Activated CD4-positive, alpha-beta T cell treated with anti-CD3 and anti-CD28 coated beads, Interleukin-2, amount 10 ng/mL, durations not matched to agents 24 days and 14 days (primary cell): ENCODE data around the gene CMTM8. TPM values are rescaled to one million over a fixed set of nuclear protein-coding genes. Genes with fewer than 3 reads are reported as not detected.
A peak's percentile ranks its signal among the peaks of the same experiment; 100 is the strongest.

Source experiments
- DNase-seq: peaks from one replicate; pipeline ENCODE4 v3.0.0; 2022
- H3K27ac Mint-ChIP-seq: one replicate; pipeline ENCODE4 v1.8.0; 2022; ENCODE audit warnings: mild to moderate bottlenecking, mixed read lengths
- H3K27me3 Mint-ChIP-seq: one replicate; pipeline ENCODE4 v1.8.0; 2022; ENCODE audit warnings: mixed read lengths
- H3K36me3 Mint-ChIP-seq: one replicate; pipeline ENCODE4 v1.8.0; 2022; ENCODE audit warnings: low read depth, mild to moderate bottlenecking, mixed read lengths
- H3K4me1 Mint-ChIP-seq: one replicate; pipeline ENCODE4 v1.8.0; 2021; ENCODE audit warnings: mixed read lengths
- H3K4me3 Mint-ChIP-seq: one replicate; pipeline ENCODE4 v1.8.0; 2022; ENCODE audit warnings: mild to moderate bottlenecking, moderate library complexity, mixed read lengths
- H3K9me3 Mint-ChIP-seq: one replicate; pipeline ENCODE4 v1.8.0; 2021; ENCODE audit warnings: mixed read lengths
- intact Hi-C: fragments of 100-400 bp; cut with micrococcal nuclease; formaldehyde crosslinking; loops from one replicate; pipeline ENCODE4 v1.15.1; 2023
- total RNA-seq: library from RNA; stranded (reverse); gene quantifications from 2 replicates; pipeline ENCODE4 v1.2.3, GENCODE V29; 2022

Gene CMTM8
- total RNA-seq, 1 donor from 2014 or later: 4.8 TPM

- H3K27ac Mint-ChIP-seq: no peak overlapping the region
- H3K4me3 Mint-ChIP-seq: no peak overlapping the region
- H3K27me3 Mint-ChIP-seq: no peaks in the 10 kb centered on the region
- H3K4me1 Mint-ChIP-seq: peaks cover 45% of the 10 kb centered on the region
- no peak for DNase-seq
- peaks cover 5% of the 10 kb centered on the region for H3K9me3 Mint-ChIP-seq
- peaks cover 8% of the 10 kb centered on the region for H3K36me3 Mint-ChIP-seq
- intact Hi-C loops: no loop called here
Measured at GRCh38 chr3:32310918-32311839, 72.7 kb downstream of the CMTM8 start.

DNA sequence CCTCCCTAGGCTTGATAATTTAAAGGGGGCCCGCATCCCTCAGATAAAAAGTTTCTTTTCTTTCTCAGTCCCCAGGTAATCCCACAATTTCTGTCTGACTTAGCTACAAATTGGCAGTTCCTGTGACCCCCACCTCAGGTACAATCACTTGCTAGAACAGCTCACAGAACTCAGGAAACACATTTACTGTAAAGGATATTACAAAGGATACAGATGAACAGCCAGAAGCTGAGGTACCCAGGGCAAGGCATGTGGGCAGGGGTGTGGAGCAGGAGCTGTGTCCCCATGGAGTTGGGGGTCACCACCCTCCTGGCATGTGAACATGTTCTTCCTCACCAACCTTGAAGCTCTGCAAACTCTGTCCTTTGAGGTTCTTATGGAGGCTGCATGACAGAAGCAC is 73.8 kb downstream of the CMTM8 start:
- no peak for DNase-seq
- H3K27me3 Mint-ChIP-seq: no peaks in the 10 kb centered on the region
- H3K36me3 Mint-ChIP-seq: peaks cover 4% of the 10 kb centered on the region
- H3K4me1 Mint-ChIP-seq: peaks cover 45% of the 10 kb centered on the region
- H3K9me3 Mint-ChIP-seq: peaks cover 3% of the 10 kb centered on the region
- intact Hi-C loops: no loop called here
- H3K27ac Mint-ChIP-seq: no peak overlapping the region
- no peak overlapping the region for H3K4me3 Mint-ChIP-seq

GRCh38 chr3:32313169-32313568 is 74.7 kb downstream of the CMTM8 start:
- Mint-ChIP-seq H3K36me3 (peaks cover 3% of the 10 kb centered on the region), H3K9me3 (no peaks in the 10 kb centered on the region), H3K27ac (no peak overlapping the region), H3K4me3 (no peak overlapping the region), H3K4me1 (peaks cover 38% of the 10 kb centered on the region), H3K27me3 (no peaks in the 10 kb centered on the region)
- no peak for DNase-seq
- intact Hi-C loops: no loop called here

DNA sequence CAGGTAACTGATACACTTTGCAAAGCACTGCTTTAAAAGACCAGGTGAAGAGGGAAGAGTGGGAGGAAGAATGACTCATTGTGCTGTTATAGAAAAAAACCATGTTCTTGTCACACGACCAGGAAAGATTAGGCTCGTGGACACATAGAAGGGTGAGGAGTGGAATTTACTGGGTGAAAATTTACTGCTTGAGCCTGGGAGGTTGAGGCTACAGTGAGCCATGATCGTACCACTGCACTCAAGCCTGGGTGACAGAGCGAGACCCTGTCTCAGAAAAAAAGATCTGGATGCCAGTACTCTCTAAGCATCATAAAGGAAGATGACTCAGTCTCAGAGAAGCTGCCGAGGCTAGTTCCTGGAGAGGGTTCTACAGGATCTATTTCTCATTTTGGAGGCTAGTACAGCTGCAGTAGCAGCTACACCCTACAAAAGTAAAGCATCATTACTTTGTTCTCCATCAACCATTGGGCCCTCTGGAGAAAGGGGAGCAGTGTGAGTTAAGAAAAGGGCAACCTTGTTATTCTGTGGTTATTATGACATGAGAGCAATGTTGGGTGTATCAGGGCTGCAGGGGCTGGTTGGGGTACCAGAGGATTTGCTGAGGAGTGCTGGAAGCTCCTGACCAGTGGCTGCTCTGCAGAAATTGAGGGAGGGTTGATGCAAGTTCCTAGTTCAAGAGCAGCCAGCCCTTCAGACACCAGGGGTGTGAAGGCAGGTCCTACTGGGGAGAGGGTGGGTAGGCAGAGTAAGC is 75.4 kb downstream of the CMTM8 start:
- intact Hi-C loops: loop anchor here (1.0 kb wide), 2 partner anchors 11 to 18 kb away; no protein-coding TSS in a partner anchor

DNA sequence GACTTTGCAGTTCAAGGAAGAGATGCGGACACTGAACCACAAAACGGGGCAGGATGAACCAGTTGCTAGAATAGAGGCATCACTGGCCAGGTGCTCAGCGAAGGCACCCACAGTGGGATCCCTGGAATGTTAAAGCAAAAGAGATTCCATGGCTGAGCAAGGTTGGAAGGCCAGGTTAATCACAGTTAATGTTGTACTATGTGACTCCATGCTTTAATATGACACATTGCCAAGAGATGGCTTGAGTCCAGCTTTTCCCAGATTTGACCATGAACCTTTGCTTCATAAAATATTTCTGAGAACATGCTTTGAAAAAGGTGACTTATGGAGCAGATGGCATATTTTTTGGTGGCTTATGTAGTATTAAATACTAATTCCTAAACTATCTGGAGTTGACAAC is 77.0 kb downstream of the CMTM8 start:
- no peaks in the 10 kb centered on the region for H3K27me3 Mint-ChIP-seq
- intact Hi-C loops: no loop called here
- no peaks in the 10 kb centered on the region for H3K9me3 Mint-ChIP-seq

More for the DNA sequence above, 75.4 kb downstream of the CMTM8 start:
- Mint-ChIP-seq H3K4me1 (peaks cover 35% of the 10 kb centered on the region), H3K27me3 (no peaks in the 10 kb centered on the region), H3K36me3 (peaks cover 3% of the 10 kb centered on the region), H3K4me3 (peak overlapping the region; percentile 52), H3K27ac (peak overlapping the region; percentile 73), H3K9me3 (no peaks in the 10 kb centered on the region)
- peak; percentile 76 for DNase-seq

DNA sequence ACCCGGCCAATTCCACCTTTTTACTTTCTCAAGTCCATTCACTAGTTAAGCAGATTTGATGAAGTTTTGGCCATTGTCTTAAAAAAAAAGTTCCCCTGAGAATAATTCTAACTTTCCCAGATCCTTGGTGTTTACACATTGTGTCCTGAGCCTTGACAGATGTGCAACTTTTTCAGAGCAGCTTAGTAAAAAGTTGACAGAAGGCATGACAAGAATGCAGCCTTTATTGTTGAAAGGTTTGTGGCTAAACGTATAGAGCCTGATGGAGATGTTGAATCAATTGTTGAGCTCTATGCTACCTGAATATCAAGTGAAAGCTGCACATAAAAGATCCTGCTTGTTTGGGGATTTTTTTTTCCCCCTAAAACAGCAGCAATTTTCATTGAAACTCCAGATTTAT is 77.8 kb downstream of the CMTM8 start:
- Mint-ChIP-seq H3K27me3 (no peaks in the 10 kb centered on the region), H3K9me3 (no peaks in the 10 kb centered on the region), H3K4me1 (peaks cover 37% of the 10 kb centered on the region), H3K36me3 (peaks cover 3% of the 10 kb centered on the region), H3K27ac (no peak overlapping the region), H3K4me3 (no peak overlapping the region)
- DNase-seq: no peak
- intact Hi-C loops: no loop called here

More for the DNA sequence above, 77.0 kb downstream of the CMTM8 start:
- Mint-ChIP-seq H3K4me1 (peaks cover 32% of the 10 kb centered on the region), H3K27ac (no peak overlapping the region), H3K36me3 (peaks cover 3% of the 10 kb centered on the region), H3K4me3 (no peak overlapping the region)
- no peak for DNase-seq

DNA sequence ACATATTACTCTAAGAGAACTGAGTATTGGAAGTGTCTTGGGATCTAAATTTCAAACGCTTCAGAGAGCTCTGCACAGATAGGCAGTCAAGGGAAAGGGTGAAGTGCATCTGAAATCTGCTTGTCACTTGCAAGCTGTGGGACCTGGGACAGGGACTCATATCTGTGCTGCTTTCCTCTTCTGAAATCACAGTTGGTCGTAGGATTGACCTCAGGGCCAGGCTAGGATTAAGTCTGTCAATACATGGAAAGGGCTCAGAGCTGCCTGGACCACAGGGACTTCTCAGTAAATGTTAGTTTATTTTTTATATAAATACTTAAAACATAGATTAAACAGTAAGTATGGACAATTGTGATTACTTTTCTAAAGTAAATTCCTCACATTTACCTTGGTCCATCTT is 78.5 kb downstream of the CMTM8 start:
- Mint-ChIP-seq H3K4me3 (no peak overlapping the region), H3K27ac (no peak overlapping the region), H3K4me1 (peaks cover 31% of the 10 kb centered on the region), H3K36me3 (peaks cover 3% of the 10 kb centered on the region), H3K9me3 (no peaks in the 10 kb centered on the region), H3K27me3 (no peaks in the 10 kb centered on the region)
- intact Hi-C loops: no loop called here
- DNase-seq: no peak

DNA sequence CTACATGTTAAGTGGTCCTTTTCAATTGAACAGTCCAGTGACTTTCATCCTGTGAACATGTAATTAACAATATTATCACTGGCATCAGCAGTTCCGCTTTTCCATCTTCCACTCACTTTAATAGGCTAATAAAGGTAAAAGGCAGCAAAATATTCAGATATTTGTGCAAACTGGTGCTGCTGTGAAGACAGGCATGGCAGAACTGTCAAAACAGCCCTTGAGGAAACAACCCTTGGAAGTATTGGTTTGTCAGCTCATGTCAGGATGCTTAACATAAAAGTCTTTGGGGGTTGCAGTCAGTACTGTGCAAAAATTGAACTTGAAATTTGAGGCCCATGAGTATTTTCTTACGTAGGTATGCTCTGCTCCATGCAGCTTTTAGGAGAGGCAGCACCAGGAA is 81.1 kb downstream of the CMTM8 start:
- H3K9me3 Mint-ChIP-seq: no peaks in the 10 kb centered on the region
- no peak overlapping the region for H3K27ac Mint-ChIP-seq
- H3K4me1 Mint-ChIP-seq: peaks cover 12% of the 10 kb centered on the region
- intact Hi-C loops: no loop called here
- no peak overlapping the region for H3K4me3 Mint-ChIP-seq
- H3K36me3 Mint-ChIP-seq: no peaks in the 10 kb centered on the region
- DNase-seq: no peak
- no peaks in the 10 kb centered on the region for H3K27me3 Mint-ChIP-seq

GRCh38 chr3:32320080-32320479 is 81.6 kb downstream of the CMTM8 start:
- DNase-seq: no peak
- Mint-ChIP-seq H3K36me3 (no peaks in the 10 kb centered on the region), H3K9me3 (no peaks in the 10 kb centered on the region), H3K27ac (no peak overlapping the region), H3K27me3 (no peaks in the 10 kb centered on the region), H3K4me3 (no peak overlapping the region), H3K4me1 (peaks cover 11% of the 10 kb centered on the region)
- intact Hi-C loops: no loop called here

DNA sequence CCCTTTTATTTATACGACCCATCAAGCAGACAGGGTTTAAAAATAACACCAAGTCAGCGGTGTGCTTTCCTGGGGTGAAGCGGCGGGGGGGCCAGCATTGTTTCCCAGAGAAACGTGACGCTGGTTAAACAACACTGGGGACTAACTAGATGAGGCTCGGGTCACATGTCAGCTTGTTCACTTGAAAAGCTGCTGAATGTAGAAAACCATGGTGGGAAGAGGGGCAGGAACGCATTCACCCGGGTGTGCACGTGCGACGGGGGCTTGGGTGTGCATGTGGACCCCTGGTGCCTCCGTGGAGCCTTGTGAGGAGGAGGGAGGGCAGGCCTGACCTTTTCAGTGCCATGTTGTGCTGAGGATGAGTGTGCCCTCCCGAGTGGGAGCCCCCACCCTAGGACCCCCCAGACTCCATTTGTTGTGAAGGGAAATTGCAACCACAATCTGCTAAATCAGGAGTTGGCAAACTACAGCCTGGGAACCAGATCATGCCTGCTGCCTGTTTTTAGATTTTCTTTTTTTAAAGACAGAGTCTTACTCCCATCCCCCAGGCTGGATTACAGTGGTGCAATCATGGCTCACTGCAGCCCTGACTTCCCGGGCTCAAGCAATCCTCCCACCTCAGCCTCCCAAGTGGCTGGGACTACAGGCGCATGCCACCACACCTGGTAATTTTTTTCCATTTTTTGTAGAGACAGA is 82.8 kb downstream of the CMTM8 start:
- Mint-ChIP-seq H3K9me3 (no peaks in the 10 kb centered on the region), H3K27me3 (no peaks in the 10 kb centered on the region), H3K27ac (no peak overlapping the region), H3K4me1 (peaks cover 9% of the 10 kb centered on the region), H3K4me3 (no peak overlapping the region), H3K36me3 (no peaks in the 10 kb centered on the region)
- intact Hi-C loops: no loop called here
- DNase-seq: no peak

DNA sequence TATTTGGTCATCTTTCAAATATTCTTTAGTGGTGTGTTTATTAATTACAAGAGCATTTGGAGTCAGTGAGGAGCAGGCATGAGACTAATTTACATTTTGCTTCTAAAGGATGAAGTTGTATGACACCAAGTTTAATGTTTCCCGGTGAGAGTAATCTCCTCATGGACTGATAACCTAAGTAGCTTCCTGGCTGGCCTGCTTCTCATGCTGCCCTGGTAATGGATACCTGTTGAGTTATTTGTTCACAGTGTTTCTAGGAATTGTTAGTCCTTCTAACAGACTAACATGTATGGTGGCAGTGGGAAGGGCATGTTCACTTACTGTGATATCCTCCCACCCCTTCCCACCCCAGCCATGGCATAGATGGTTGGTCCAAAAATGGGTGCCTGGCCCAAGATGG is 83.8 kb downstream of the CMTM8 start:
- no peak for DNase-seq
- Mint-ChIP-seq H3K4me3 (no peak overlapping the region), H3K4me1 (peaks cover 6% of the 10 kb centered on the region), H3K36me3 (no peaks in the 10 kb centered on the region), H3K27me3 (no peaks in the 10 kb centered on the region), H3K9me3 (no peaks in the 10 kb centered on the region), H3K27ac (no peak overlapping the region)
- intact Hi-C loops: no loop called here

DNA sequence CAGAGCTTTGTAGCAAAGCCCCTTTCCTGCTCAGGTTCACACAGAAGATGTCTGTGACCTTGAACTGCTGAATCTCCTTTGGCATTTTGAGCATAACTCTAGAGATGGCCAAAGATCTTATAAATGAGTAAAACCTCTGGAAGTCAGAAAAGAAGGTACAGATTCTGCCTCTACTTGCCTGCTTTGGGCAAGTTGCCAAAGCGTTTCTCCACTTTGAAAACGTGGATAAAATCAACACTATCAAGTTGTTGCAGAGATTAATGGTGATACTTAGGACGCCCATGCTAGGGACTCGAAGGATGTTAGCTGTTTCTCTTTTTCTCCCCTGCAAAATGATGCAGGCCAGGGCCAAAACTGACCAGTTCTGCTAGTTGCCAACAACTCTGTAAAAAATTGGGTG is 85.1 kb downstream of the CMTM8 start:
- Mint-ChIP-seq H3K4me3 (no peak overlapping the region), H3K27me3 (no peaks in the 10 kb centered on the region), H3K27ac (no peak overlapping the region), H3K9me3 (no peaks in the 10 kb centered on the region), H3K36me3 (peaks cover 1% of the 10 kb centered on the region), H3K4me1 (peaks cover 6% of the 10 kb centered on the region)
- no peak for DNase-seq
- intact Hi-C loops: no loop called here

GRCh38 chr3:32325201-32325600 is 86.7 kb downstream of the CMTM8 start:
- H3K4me1 Mint-ChIP-seq: peaks cover 6% of the 10 kb centered on the region
- no peak overlapping the region for H3K4me3 Mint-ChIP-seq
- intact Hi-C loops: no loop called here
- DNase-seq: no peak
- no peaks in the 10 kb centered on the region for H3K27me3 Mint-ChIP-seq
- H3K27ac Mint-ChIP-seq: no peak overlapping the region
- peaks cover 2% of the 10 kb centered on the region for H3K36me3 Mint-ChIP-seq
- H3K9me3 Mint-ChIP-seq: no peaks in the 10 kb centered on the region

DNA sequence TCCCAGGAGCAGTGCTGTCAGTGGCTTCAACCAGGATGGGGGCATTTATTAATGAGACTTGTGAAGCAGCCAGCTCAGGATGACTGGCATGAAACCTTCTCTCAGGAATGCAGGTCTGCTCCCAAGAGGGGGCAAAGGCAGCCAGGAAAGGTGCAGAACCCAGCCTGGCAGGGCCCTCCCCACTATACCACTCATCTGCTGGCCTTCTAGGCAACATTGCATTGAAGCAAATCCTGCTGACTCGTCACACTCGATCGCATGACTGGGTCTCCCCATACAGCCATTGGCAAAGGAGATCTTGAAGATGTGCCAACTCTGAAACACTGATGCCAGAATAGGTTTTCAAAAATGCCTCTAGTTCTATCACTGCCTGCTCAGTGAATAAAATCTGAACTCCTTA is 87.4 kb downstream of the CMTM8 start:
- Mint-ChIP-seq H3K9me3 (no peaks in the 10 kb centered on the region), H3K4me3 (no peak overlapping the region), H3K36me3 (peaks cover 2% of the 10 kb centered on the region), H3K27ac (no peak overlapping the region), H3K4me1 (peaks cover 3% of the 10 kb centered on the region), H3K27me3 (no peaks in the 10 kb centered on the region)
- intact Hi-C loops: no loop called here
- DNase-seq: no peak
